Measurements from ENCODE around the gene NFIA. TPM values are rescaled to one million over a fixed set of nuclear protein-coding genes. Genes with fewer than 3 reads are reported as not detected.

NFIA gene
- total and polyA plus RNA-seq, 2 donors (not counting 1 experiment from before 2014, with no cell fraction given), result 0.28 to 0.54 TPM

GRCh38 chr1:61266738-61267137, 184.4 kb downstream of the NFIA start:
- H3K27ac Mint-ChIP-seq, result no peak overlapping the region
- POLR2A ChIA-PET, result no interaction called here

DNA sequence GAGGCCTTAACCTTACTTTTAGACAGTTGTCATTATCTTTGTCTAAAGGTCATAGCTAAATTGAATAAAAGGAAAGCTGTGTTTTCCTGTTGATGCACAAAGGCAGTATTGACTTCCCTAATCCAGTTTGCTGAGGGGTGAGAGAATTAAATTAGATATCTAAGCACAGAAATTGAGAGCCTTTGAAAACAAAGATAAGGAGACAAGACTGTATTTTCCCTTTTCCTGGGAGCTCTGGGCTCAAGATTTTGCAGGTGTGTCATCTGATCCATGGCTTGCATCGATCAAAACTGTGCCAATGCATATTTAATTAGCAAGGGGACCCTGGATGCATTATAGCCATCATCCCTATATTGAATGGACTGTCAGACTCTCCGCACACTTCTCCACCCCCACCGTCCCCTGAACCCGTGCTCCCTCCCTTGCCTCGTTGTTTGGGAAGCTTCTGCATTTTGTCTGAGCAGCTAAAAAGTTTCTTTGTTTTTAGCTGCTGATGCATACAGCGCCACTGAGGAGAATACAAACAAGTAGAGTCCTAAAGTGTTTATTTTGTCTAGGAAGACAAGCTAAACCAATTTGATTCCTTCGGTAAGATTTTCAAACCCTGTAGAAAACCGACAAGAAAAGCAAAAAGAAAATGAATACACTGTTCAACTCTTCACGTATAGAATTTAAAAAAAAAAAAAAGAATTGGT, 186.3 kb downstream of the NFIA start:
- Mint-ChIP-seq H3K27me3 (peaks cover 8% of the 10 kb centered on the region), H3K27ac (no peak overlapping the region), H3K9me3 (ENCODE audit: insufficient read depth) (no peaks in the 10 kb centered on the region), H3K4me1 (no peaks in the 10 kb centered on the region), H3K4me3 (no peak overlapping the region)
- Histone ChIP-seq H3K36me3 (replicated peaks in 1 of 2; ENCODE audit: control extremely low read depth in 1 of 2, control insufficient read depth in 1 of 2, extremely low read depth in 1 of 2, insufficient read depth in 2 of 2, low read length in 1 of 2) (no peaks in the 10 kb centered on the region), H3K27ac (ENCODE audit: low read length in 2 of 2) (no peak overlapping the region), H3K4me2 (replicated peaks; ENCODE audit: low read depth, low read length, poor library complexity, severe bottlenecking) (no peak overlapping the region), H3K9me3 (ENCODE audit: control extremely low read depth in 1 of 3, control insufficient read depth in 2 of 3, insufficient read depth in 1 of 3, low read length in 2 of 3) (no peaks in the 10 kb centered on the region), H3K4me3 (ENCODE audit: control extremely low read depth in 1 of 5, extremely low read depth in 1 of 5, insufficient read depth in 1 of 5, low read depth in 2 of 5, low read length in 4 of 5) (no peak overlapping the region), H3K27me3 (replicated peaks in 1 of 4; ENCODE audit: control extremely low read depth in 1 of 4, control insufficient read depth in 3 of 4, insufficient read depth in 4 of 4, low read length in 3 of 4) (no peaks in the 10 kb centered on the region), H4K20me1 (ENCODE audit: control insufficient read depth, insufficient read depth, low read length, poor library complexity, severe bottlenecking) (no peaks in the 10 kb centered on the region), H3K79me2 (ENCODE audit: control insufficient read depth, insufficient read depth, low read length) (no peaks in the 10 kb centered on the region), H2AFZ (ENCODE audit: insufficient read depth, low read depth, low read length, poor library complexity, severe bottlenecking) (no peak overlapping the region), H3K4me1 (ENCODE audit: control insufficient read depth in 2 of 2, insufficient read depth in 2 of 2, low read length in 2 of 2) (no peaks in the 10 kb centered on the region), H3K9ac (ENCODE audit: low read length) (no peak overlapping the region)
- CTCF ChIA-PET, result interaction anchor here (0.7 kb wide), 1 partner anchor 12 kb away, joined by 5 read pairs; no protein-coding TSS in a partner anchor
- no peak for ATAC-seq (ENCODE audit: low read depth)
- WGBS (ENCODE audit: insufficient coverage), result 79% methylated on average over 4 of the region's 9 CpGs
- DNase-seq, result no peak
- POLR2A ChIA-PET, result no interaction called here
- intact Hi-C loops (cut with micrococcal nuclease), result no loop called here
- TF ChIP-seq, protein P1, sequence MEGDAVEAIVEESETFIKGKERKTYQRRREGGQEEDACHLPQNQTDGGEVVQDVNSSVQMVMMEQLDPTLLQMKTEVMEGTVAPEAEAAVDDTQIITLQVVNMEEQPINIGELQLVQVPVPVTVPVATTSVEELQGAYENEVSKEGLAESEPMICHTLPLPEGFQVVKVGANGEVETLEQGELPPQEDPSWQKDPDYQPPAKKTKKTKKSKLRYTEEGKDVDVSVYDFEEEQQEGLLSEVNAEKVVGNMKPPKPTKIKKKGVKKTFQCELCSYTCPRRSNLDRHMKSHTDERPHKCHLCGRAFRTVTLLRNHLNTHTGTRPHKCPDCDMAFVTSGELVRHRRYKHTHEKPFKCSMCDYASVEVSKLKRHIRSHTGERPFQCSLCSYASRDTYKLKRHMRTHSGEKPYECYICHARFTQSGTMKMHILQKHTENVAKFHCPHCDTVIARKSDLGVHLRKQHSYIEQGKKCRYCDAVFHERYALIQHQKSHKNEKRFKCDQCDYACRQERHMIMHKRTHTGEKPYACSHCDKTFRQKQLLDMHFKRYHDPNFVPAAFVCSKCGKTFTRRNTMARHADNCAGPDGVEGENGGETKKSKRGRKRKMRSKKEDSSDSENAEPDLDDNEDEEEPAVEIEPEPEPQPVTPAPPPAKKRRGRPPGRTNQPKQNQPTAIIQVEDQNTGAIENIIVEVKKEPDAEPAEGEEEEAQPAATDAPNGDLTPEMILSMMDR (IDR thresholded peaks at IDR 0.05), result no peak
- TF ChIP-seq EZH2 (IDR thresholded peaks at IDR 0.05; ENCODE audit: borderline replicate concordance, insufficient read depth, low read depth, low read length, poor library complexity, severe bottlenecking), result no peak

More at GRCh38 chr1:61266738-61267137, 184.4 kb downstream of the NFIA start:
- H2AFZ ChIP-seq (ENCODE audit: insufficient read depth, low read depth, low read length, poor library complexity, severe bottlenecking), result no peak overlapping the region
- no peaks in the 10 kb centered on the region for H4K20me1 ChIP-seq (ENCODE audit: control insufficient read depth, insufficient read depth, low read length, poor library complexity, severe bottlenecking)
- H3K4me3 ChIP-seq (ENCODE audit: control extremely low read depth in 1 of 5, extremely low read depth in 1 of 5, insufficient read depth in 1 of 5, low read depth in 2 of 5, low read length in 4 of 5), result no peak overlapping the region
- no peaks in the 10 kb centered on the region for H3K27me3 ChIP-seq (replicated peaks in 1 of 4; ENCODE audit: control extremely low read depth in 1 of 4, control insufficient read depth in 3 of 4, insufficient read depth in 4 of 4, low read length in 3 of 4)
- H3K4me2 ChIP-seq (replicated peaks; ENCODE audit: low read depth, low read length, poor library complexity, severe bottlenecking), result no peak overlapping the region
- CTCF ChIA-PET, result no interaction called here
- H3K79me2 ChIP-seq (ENCODE audit: control insufficient read depth, insufficient read depth, low read length), result no peaks in the 10 kb centered on the region
- no peaks in the 10 kb centered on the region for H3K36me3 ChIP-seq (replicated peaks in 1 of 2; ENCODE audit: control extremely low read depth in 1 of 2, control insufficient read depth in 1 of 2, extremely low read depth in 1 of 2, insufficient read depth in 2 of 2, low read length in 1 of 2)
- H3K9ac ChIP-seq (ENCODE audit: low read length), result no peak overlapping the region
- Mint-ChIP-seq H3K27me3 (peaks cover 8% of the 10 kb centered on the region), H3K9me3 (ENCODE audit: insufficient read depth) (no peaks in the 10 kb centered on the region), H3K4me3 (no peak overlapping the region), H3K4me1 (no peaks in the 10 kb centered on the region)
- DNase-seq, result no peak
- intact Hi-C loops (cut with micrococcal nuclease), result no loop called here
- no peak for ATAC-seq (ENCODE audit: low read depth)
- H3K9me3 ChIP-seq (ENCODE audit: control extremely low read depth in 1 of 3, control insufficient read depth in 2 of 3, insufficient read depth in 1 of 3, low read length in 2 of 3), result no peaks in the 10 kb centered on the region
- TF ChIP-seq EZH2 (IDR thresholded peaks at IDR 0.05; ENCODE audit: borderline replicate concordance, insufficient read depth, low read depth, low read length, poor library complexity, severe bottlenecking), result no peak
- TF ChIP-seq, protein P1 (IDR thresholded peaks at IDR 0.05), result no peak
- no peaks in the 10 kb centered on the region for H3K4me1 ChIP-seq (ENCODE audit: control insufficient read depth in 2 of 2, insufficient read depth in 2 of 2, low read length in 2 of 2)
- no peak overlapping the region for H3K27ac ChIP-seq (ENCODE audit: low read length in 2 of 2)

Data from B cell (primary cell).